ENCODE measurements around the gene MANSC1.

MANSC1 gene

DNA sequence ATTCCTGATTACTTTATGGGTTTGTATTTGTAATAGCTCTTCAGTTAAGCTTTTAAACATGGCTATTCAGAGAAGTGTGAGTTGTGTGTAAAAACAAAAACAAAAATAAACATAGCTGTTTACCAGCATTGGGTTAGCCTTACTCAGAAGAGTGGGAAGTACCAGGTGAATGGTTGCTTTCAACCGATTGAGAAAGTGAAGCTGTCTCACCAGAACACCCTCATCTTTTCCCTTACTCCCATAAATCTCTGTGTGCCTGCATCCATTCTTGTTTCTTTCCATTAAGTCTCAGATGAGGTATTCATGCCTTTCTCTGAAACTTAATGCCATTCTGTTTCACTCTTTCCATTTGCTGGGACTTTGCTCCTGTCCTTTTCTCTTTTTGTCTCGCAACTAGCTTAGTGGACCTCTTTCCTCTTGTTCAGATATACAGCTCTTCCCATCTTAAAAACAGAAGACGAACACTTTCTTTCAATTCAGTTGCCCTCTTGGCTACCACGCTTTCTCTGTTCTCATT lies 17.5 kb upstream of the MANSC1 start:
- Histone ChIP-seq H3K4me1 (ENCODE audit: control insufficient read depth in 1 of 2, insufficient read depth in 1 of 2, low read depth in 1 of 2, low read length in 1 of 2) (peaks cover 16 to 32% of the 10 kb centered on the region in 2 experiments), H3K36me3 (no peaks in the 10 kb centered on the region), H3K4me3 (ENCODE audit: low read depth in 1 of 2, low read length in 1 of 2) (no peak overlapping the region), H3K9me3 (no peaks in the 10 kb centered on the region), H3K27ac (peak overlapping the region; percentile 61), H3K27me3 (no peaks in the 10 kb centered on the region)
- TF ChIP-seq, protein P1, sequence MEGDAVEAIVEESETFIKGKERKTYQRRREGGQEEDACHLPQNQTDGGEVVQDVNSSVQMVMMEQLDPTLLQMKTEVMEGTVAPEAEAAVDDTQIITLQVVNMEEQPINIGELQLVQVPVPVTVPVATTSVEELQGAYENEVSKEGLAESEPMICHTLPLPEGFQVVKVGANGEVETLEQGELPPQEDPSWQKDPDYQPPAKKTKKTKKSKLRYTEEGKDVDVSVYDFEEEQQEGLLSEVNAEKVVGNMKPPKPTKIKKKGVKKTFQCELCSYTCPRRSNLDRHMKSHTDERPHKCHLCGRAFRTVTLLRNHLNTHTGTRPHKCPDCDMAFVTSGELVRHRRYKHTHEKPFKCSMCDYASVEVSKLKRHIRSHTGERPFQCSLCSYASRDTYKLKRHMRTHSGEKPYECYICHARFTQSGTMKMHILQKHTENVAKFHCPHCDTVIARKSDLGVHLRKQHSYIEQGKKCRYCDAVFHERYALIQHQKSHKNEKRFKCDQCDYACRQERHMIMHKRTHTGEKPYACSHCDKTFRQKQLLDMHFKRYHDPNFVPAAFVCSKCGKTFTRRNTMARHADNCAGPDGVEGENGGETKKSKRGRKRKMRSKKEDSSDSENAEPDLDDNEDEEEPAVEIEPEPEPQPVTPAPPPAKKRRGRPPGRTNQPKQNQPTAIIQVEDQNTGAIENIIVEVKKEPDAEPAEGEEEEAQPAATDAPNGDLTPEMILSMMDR (IDR thresholded peaks at IDR 0.05), result no peak

DNA sequence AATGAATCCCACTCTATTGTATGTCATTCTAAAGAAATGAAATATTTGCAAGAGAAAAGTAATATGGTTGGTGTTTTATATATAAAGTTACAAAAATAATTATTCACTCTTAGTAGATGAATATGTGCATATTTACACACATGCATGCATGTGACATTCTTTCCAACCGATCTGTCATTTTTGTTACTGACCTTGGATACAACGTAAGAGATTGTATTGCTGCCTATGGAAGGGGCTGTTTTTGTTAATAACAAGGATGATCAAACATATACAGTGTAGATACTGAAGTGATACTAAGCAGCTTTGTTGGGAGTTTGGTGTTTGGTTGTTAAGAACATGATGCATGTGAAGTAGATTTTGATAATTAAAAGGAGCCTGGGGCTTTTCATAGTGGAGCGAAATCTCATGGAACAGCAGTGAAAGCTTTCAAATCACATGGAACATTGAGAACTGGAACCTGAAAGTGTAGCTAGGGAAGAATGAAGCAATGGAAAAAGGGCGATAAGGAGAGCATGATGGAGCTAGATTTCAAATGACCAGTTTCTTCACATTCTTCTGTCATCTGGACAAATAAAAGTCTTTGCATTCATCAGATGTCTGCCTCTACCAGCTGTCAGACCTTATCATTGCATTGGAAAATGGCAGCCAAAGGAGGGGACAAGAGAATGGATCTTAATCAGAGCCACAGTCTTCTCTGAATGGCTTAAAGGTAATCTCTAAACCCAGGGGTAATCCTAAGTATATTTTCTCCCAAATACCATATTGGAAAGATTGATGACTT lies 16.8 kb upstream of the MANSC1 start:
- Histone ChIP-seq H3K4me1 (ENCODE audit: control insufficient read depth in 1 of 2, insufficient read depth in 1 of 2, low read depth in 1 of 2, low read length in 1 of 2) (peaks cover 16 to 32% of the 10 kb centered on the region in 2 experiments), H3K9me3 (no peaks in the 10 kb centered on the region), H3K27me3 (no peaks in the 10 kb centered on the region), H3K27ac (peak overlapping the region; percentile 61), H3K36me3 (no peaks in the 10 kb centered on the region), H3K4me3 (ENCODE audit: low read depth in 1 of 2, low read length in 1 of 2) (no peak overlapping the region)
- TF ChIP-seq, protein P1 (IDR thresholded peaks at IDR 0.05), result no peak

DNA sequence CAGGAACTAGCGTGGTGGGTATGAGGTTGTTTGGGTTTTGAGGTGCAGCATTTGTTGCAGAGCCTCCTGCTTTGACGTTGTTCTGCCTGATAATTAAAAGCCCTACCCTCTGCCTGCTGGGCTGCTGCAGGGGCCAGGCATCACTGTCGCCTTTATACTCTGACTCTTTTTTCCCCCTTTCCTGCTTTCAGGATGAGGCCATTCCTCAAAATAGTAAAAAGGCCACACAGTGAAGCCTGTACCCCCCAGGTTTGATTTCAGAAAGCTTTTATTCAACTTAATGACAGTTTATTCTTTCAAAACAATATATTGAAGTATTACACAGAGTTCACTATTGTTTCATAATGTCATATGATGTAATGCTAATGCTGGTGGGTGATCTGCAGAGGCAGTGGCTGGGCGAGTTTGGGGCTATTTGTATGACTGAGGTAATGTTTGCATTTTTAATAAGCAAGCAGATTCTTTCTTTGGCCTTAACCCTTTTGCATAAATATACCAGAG lies 15.9 kb upstream of the MANSC1 start:
- Histone ChIP-seq H3K4me3 (ENCODE audit: low read depth in 1 of 2, low read length in 1 of 2) (no peak overlapping the region), H3K27ac (peak overlapping the region; percentile 45), H3K9me3 (no peaks in the 10 kb centered on the region), H3K4me1 (ENCODE audit: control insufficient read depth in 1 of 2, insufficient read depth in 1 of 2, low read depth in 1 of 2, low read length in 1 of 2) (peaks cover 20 to 33% of the 10 kb centered on the region in 2 experiments), H3K27me3 (no peaks in the 10 kb centered on the region), H3K36me3 (no peaks in the 10 kb centered on the region)
- TF ChIP-seq, protein P1 (IDR thresholded peaks at IDR 0.05), result no peak

DNA sequence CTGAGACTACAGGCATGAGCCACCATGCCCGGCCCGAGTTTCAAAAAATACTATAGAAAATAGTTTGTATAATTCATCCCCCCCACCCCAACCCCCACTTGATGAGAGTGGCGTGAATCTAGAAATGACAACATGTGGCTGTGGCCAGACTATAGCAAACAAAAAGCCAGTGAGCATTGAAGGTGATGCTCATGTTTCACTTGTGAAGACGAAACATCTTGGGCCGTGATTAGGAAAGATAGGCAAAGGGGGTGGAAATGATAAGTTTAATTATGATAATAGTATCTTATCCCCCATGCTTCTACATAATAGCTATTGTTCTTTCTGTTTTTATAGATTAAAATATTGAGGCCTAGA lies 15.4 kb upstream of the MANSC1 start:
- Histone ChIP-seq H3K4me3 (ENCODE audit: low read depth in 1 of 2, low read length in 1 of 2) (no peak overlapping the region), H3K27me3 (no peaks in the 10 kb centered on the region), H3K27ac (peak overlapping the region; percentile 45), H3K36me3 (no peaks in the 10 kb centered on the region), H3K9me3 (no peaks in the 10 kb centered on the region), H3K4me1 (ENCODE audit: control insufficient read depth in 1 of 2, insufficient read depth in 1 of 2, low read depth in 1 of 2, low read length in 1 of 2) (peaks cover 25 to 39% of the 10 kb centered on the region in 2 experiments)
- TF ChIP-seq, protein P1 (IDR thresholded peaks at IDR 0.05), result no peak

DNA sequence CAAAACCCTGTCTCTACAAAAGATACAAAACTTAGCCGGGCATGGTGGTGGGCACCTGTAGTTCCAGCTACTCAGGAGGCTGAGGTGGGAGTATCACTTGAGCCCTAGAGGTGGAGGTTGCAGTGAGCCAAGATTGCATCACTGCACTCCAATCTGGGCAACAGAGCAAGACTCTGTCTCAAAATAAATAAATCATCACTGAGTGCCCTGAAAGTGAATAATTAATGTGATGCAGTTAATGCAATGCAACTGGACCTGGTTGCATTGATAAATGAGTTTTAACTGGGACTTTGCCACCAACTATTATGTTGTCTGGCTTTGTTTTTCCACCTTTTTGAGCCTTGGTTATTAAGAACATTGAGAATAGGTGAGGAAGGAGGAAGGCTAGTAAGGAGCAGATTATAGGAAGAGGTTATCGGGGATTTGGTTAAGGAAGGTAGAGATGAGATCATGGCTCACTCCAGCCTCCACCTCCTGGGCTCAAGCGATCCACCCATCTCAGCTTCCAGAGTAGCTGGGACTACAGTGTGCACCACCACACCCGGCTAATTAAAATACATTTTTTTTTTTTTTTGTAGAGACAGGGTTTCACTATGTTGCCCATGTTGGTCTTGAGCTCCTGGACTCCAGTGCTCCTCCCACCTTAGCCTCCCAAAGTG lies 14.9 kb upstream of the MANSC1 start:
- TF ChIP-seq, protein P1 (IDR thresholded peaks at IDR 0.05), result no peak
- no peak overlapping the region for H3K4me3 ChIP-seq (ENCODE audit: low read depth in 1 of 2, low read length in 1 of 2)
- no peaks in the 10 kb centered on the region for H3K9me3 ChIP-seq
- H3K36me3 ChIP-seq, result no peaks in the 10 kb centered on the region
- peaks cover 30 to 44% of the 10 kb centered on the region in 2 experiments for H3K4me1 ChIP-seq (ENCODE audit: control insufficient read depth in 1 of 2, insufficient read depth in 1 of 2, low read depth in 1 of 2, low read length in 1 of 2)
- no peaks in the 10 kb centered on the region for H3K27me3 ChIP-seq
- H3K27ac ChIP-seq, result peak overlapping the region; percentile 45
